ENCODE measurements around the gene EID3. TPM values are rescaled to one million over a fixed set of nuclear protein-coding genes. Genes with fewer than 3 reads are reported as not detected.

The EID3 gene
- total and polyA plus RNA-seq, 10 of the 15 experiments (the other 5 are each of a cell fraction or from before 2014, with no cell fraction given): 0.92 to 7.0 (median 4.3) TPM

DNA sequence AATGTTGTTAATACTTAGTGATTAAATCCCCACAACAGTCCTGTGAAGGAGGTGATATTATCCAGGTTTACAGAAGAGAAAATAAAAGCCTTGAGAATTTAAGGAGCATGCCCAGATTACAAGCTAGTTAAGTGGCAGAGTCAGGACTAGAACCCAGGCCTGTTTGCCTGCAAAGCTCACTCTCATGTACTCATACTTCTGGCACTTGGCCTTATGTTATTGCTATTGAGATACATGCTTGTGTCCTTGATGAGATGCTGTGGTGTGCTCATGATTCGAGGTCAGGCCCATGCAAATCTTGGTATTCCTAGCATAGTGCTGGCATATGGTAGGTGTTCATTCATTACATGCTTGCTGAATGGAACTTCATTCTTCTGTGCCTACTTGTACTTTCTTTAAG is 7.6 kb upstream of the EID3 start (continued):
- TF ChIP-seq ZBTB11 (CRISPR knock-in tag; IDR thresholded peaks at IDR 0.05) (no peak), PKNOX1 (IDR thresholded peaks at IDR 0.05) (no peak), GABPA (IDR thresholded peaks at IDR 0.05; ENCODE audit: low read depth) (no peak), PRDM15 (CRISPR knock-in tag; IDR thresholded peaks at IDR 0.05) (no peak), DPF2 (IDR thresholded peaks at IDR 0.05) (no peak)
- TF ChIP-seq, protein P1, sequence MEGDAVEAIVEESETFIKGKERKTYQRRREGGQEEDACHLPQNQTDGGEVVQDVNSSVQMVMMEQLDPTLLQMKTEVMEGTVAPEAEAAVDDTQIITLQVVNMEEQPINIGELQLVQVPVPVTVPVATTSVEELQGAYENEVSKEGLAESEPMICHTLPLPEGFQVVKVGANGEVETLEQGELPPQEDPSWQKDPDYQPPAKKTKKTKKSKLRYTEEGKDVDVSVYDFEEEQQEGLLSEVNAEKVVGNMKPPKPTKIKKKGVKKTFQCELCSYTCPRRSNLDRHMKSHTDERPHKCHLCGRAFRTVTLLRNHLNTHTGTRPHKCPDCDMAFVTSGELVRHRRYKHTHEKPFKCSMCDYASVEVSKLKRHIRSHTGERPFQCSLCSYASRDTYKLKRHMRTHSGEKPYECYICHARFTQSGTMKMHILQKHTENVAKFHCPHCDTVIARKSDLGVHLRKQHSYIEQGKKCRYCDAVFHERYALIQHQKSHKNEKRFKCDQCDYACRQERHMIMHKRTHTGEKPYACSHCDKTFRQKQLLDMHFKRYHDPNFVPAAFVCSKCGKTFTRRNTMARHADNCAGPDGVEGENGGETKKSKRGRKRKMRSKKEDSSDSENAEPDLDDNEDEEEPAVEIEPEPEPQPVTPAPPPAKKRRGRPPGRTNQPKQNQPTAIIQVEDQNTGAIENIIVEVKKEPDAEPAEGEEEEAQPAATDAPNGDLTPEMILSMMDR (IDR thresholded peaks at IDR 0.05 in 2 of 3, conservative IDR thresholded peaks at IDR 0.05 in 1 of 3; ENCODE audit: control insufficient read depth in 2 of 3, extremely low read depth in 1 of 3, insufficient read depth in 1 of 3, low read depth in 3 of 3, low read length in 3 of 3): no peak

All from GM12878 (cell line).